ENCODE measurements around the gene PEX5L. TPM values are rescaled to one million over a fixed set of nuclear protein-coding genes. Genes with fewer than 3 reads are reported as not detected.

PEX5L gene
- total and polyA plus RNA-seq, 10 of the 15 experiments (the other 5 are each of a cell fraction or from before 2014, with no cell fraction given), result 0.11 to 17.0 (median 0.50) TPM

GRCh38 chr3:179825527-179826246, 211.1 kb downstream of the PEX5L start:
- ChIA-PET POLR2A (no interaction called here), RAD21 (ENCODE audit: unreplicated experiment) (no interaction called here), SMC1A (ENCODE audit: uncharacterized antibody, unreplicated experiment) (interaction anchor here (2.4 kb wide), 1 partner anchor 14 kb away, joined by 14 read pairs; no protein-coding TSS in a partner anchor), CTCF (interaction anchor here (1.5 kb wide), 1 partner anchor 14 kb away, joined by 5 read pairs; no protein-coding TSS in a partner anchor)
- no peak overlapping the region for H3K9ac ChIP-seq (ENCODE audit: control insufficient read depth, insufficient read depth, low read length)
- no peak overlapping the region for H3K4me2 ChIP-seq (ENCODE audit: control insufficient read depth, insufficient read depth)
- H3K4me1 ChIP-seq (ENCODE audit: control insufficient read depth, insufficient read depth, low read length), result no peaks in the 10 kb centered on the region
- H3K79me2 ChIP-seq (ENCODE audit: control insufficient read depth, insufficient read depth, low read length), result no peaks in the 10 kb centered on the region
- no peak for ATAC-seq
- no TSS peak for BruUV-seq (replicated peaks)
- WGBS (ENCODE audit: insufficient coverage, insufficient replicate concordance, low lambda C conversion rate, missing lambda C conversion rate), result 40% methylated on average over 6 of the region's 6 CpGs
- H3K27ac ChIP-seq (ENCODE audit: control insufficient read depth, insufficient read depth), result no peak overlapping the region
- no peaks in the 10 kb centered on the region for H3K9me3 ChIP-seq (replicated peaks; ENCODE audit: control insufficient read depth, insufficient read depth, low read length)
- in situ Hi-C loops (cut with MboI), result no loop called here
- no peak for FAIRE-seq
- no peaks in the 10 kb centered on the region for H3K27me3 ChIP-seq (replicated peaks in 1 of 2; ENCODE audit: control insufficient read depth in 2 of 2, insufficient read depth in 2 of 2, low read length in 1 of 2)
- H3K36me3 ChIP-seq (ENCODE audit: control insufficient read depth in 2 of 2, insufficient read depth in 2 of 2, low read length in 1 of 2), result no peaks in the 10 kb centered on the region
- H2AFZ ChIP-seq (ENCODE audit: control insufficient read depth, low read depth, low read length), result no peak overlapping the region
- DNase-seq (ENCODE audit: low read depth, low spot score), result no peak
- H4K20me1 ChIP-seq (ENCODE audit: control insufficient read depth, insufficient read depth), result no peaks in the 10 kb centered on the region
- intact Hi-C loops (cut with micrococcal nuclease; ENCODE audit: unreplicated experiment), result no loop called here
- no peak for TF ChIP-seq ATF3 (IDR thresholded peaks at IDR 0.05; ENCODE audit: borderline replicate concordance, extremely low read depth, low read depth, low read length)
- peak; percentile 49; the same call in 1 of the 2 replicates for TF ChIP-seq RAD51 (IDR thresholded peaks at IDR 0.05)
- no peak overlapping the region for H3K4me3 ChIP-seq

GRCh38 chr3:179822296-179822695, 214.4 kb downstream of the PEX5L start:
- Histone ChIP-seq H2AFZ (ENCODE audit: control insufficient read depth, low read depth, low read length) (no peak overlapping the region), H3K79me2 (ENCODE audit: control insufficient read depth, insufficient read depth, low read length) (no peaks in the 10 kb centered on the region), H3K4me2 (ENCODE audit: control insufficient read depth, insufficient read depth) (no peak overlapping the region), H4K20me1 (ENCODE audit: control insufficient read depth, insufficient read depth) (no peaks in the 10 kb centered on the region), H3K4me1 (ENCODE audit: control insufficient read depth, insufficient read depth, low read length) (no peaks in the 10 kb centered on the region), H3K36me3 (ENCODE audit: control insufficient read depth in 2 of 2, insufficient read depth in 2 of 2, low read length in 1 of 2) (no peaks in the 10 kb centered on the region), H3K9me3 (replicated peaks; ENCODE audit: control insufficient read depth, insufficient read depth, low read length) (no peaks in the 10 kb centered on the region), H3K27me3 (replicated peaks in 1 of 2; ENCODE audit: control insufficient read depth in 2 of 2, insufficient read depth in 2 of 2, low read length in 1 of 2) (no peaks in the 10 kb centered on the region), H3K4me3 (no peak overlapping the region), H3K27ac (ENCODE audit: control insufficient read depth, insufficient read depth) (no peak overlapping the region), H3K9ac (ENCODE audit: control insufficient read depth, insufficient read depth, low read length) (no peak overlapping the region)
- FAIRE-seq, result no peak
- in situ Hi-C loops (cut with MboI), result no loop called here
- DNase-seq (ENCODE audit: low read depth, low spot score), result no peak
- intact Hi-C loops (cut with micrococcal nuclease; ENCODE audit: unreplicated experiment), result no loop called here
- 65% methylated on average over 3 of the region's 3 CpGs for WGBS (ENCODE audit: insufficient coverage, insufficient replicate concordance, low lambda C conversion rate, missing lambda C conversion rate)
- ChIA-PET POLR2A (interaction anchor here (0.6 kb wide), 1 partner anchor 734 kb away, joined by 3 read pairs; no protein-coding TSS in a partner anchor), CTCF (interaction anchor here (1.0 to 1.8 kb wide), 4 partner anchors 10 to 773 kb away, joined by 3 to 8 read pairs (median 4); no protein-coding TSS in a partner anchor), RAD21 (ENCODE audit: unreplicated experiment) (interaction anchor here (0.6 to 1.0 kb wide), 6 partner anchors 11 to 773 kb away, joined by 3 to 4 read pairs (median 3); no protein-coding TSS in a partner anchor), SMC1A (ENCODE audit: uncharacterized antibody, unreplicated experiment) (interaction anchor here (0.7 to 1.7 kb wide), 4 partner anchors 11 to 809 kb away, joined by 3 to 13 read pairs (median 3); no protein-coding TSS in a partner anchor)
- no TSS peak for BruUV-seq (replicated peaks)
- ATAC-seq, result no peak
- TF ChIP-seq PKNOX1 (IDR thresholded peaks at IDR 0.05) (no peak), CEBPB (IDR thresholded peaks at IDR 0.05; ENCODE audit: borderline replicate concordance in 1 of 2, low read depth in 2 of 2, low read length in 2 of 2) (no peak), CHD4 (IDR thresholded peaks at IDR 0.05) (no peak), RBBP5 (conservative IDR thresholded peaks at IDR 0.05) (no peak), HDAC2 (IDR thresholded peaks at IDR 0.05) (no peak), KAT2A (conservative IDR thresholded peaks at IDR 0.05; ENCODE audit: control insufficient read depth, low read depth, low read length) (no peak), CHD2 (IDR thresholded peaks at IDR 0.05; ENCODE audit: borderline replicate concordance, low read depth, low read length) (no peak), ZNF592 (IDR thresholded peaks at IDR 0.05) (no peak)
